Neural progenitor cell (in vitro differentiated cells): ENCODE data around the gene WSCD2. TPM values are rescaled to one million over a fixed set of nuclear protein-coding genes. Genes with fewer than 3 reads are reported as not detected.

Experiments used
- DNase-seq: peaks from one replicate; pipeline ENCODE4 v3.0.0-alpha.2; 2016; ENCODE audit warnings: low spot score
- H2AFZ ChIP-seq: fragments of 200-600 bp; sonication (generic); replicated peaks from 2 replicates; pipeline ENCODE4 v1.6.1; 2016; ENCODE audit warnings: antibody characterized with exemption
- H3F3A ChIP-seq: fragments of 200-600 bp; sonication (generic); 2 replicates; pipeline ENCODE4 v1.6.1; 2016; ENCODE audit warnings: antibody characterized with exemption, low read depth
- H3K27ac ChIP-seq: fragments of 200-600 bp; sonication (generic); 2 replicates; pipeline ENCODE4 v1.5.1; 2016; ENCODE audit warnings: mild to moderate bottlenecking
- H3K27me3 ChIP-seq: fragments of 200-600 bp; sonication (generic); 2 replicates; pipeline ENCODE4 v1.6.1; 2016; ENCODE audit warnings: mild to moderate bottlenecking, moderate library complexity
- H3K36me3 ChIP-seq: fragments of 200-600 bp; sonication (generic); 2 replicates; pipeline ENCODE4 v1.5.1; 2016
- H3K4me1 ChIP-seq: fragments of 200-600 bp; sonication (generic); 2 replicates; pipeline ENCODE4 v1.6.1; 2016; ENCODE audit warnings: mixed run types
- H3K4me2 ChIP-seq: fragments of 200-600 bp; sonication (generic); 2 replicates; pipeline ENCODE4 v1.6.1; 2016
- H3K4me3 ChIP-seq: fragments of 200-600 bp; sonication (generic); 2 replicates; pipeline ENCODE4 v1.5.1; 2016
- H3K79me2 ChIP-seq: fragments of 200-600 bp; sonication (generic); 2 replicates; pipeline ENCODE4 v1.6.1; 2016; ENCODE audit warnings: low read depth
- H3K9ac ChIP-seq: fragments of 200-600 bp; sonication (generic); 2 replicates; pipeline ENCODE4 v1.6.1; 2016
- H3K9me3 ChIP-seq: fragments of 200-600 bp; sonication (generic); 2 replicates; pipeline ENCODE4 v1.5.1; 2016; ENCODE audit warnings: low read depth
- H4K20me1 ChIP-seq: fragments of 200-600 bp; sonication (generic); 2 replicates; pipeline ENCODE4 v1.6.1; 2016; ENCODE audit warnings: low read depth
- H3K27ac Mint-ChIP-seq: 3 replicates; pipeline ENCODE4 v1.8.0; 2021; ENCODE audit warnings: mixed read lengths
- H3K27me3 Mint-ChIP-seq: 2 replicates; pipeline ENCODE4 v1.8.0; 2022; ENCODE audit warnings: low read depth, mild to moderate bottlenecking, inconsistent platforms, moderate library complexity, mixed read lengths; ENCODE audit not compliant: insufficient read depth
- H3K36me3 Mint-ChIP-seq: 3 replicates; pipeline ENCODE4 v1.8.0; 2021; ENCODE audit warnings: mixed read lengths
- H3K4me1 Mint-ChIP-seq: 3 replicates; pipeline ENCODE4 v1.8.0; 2021; ENCODE audit warnings: mixed read lengths
- H3K4me3 Mint-ChIP-seq: 3 replicates; pipeline ENCODE4 v1.8.0; 2021; ENCODE audit warnings: mild to moderate bottlenecking, moderate library complexity, mixed read lengths
- H3K9me3 Mint-ChIP-seq: 3 replicates; pipeline ENCODE4 v1.8.0; 2020; ENCODE audit warnings: mixed read lengths
- EZH2 ChIP-seq: fragments of 200-600 bp; sonication (generic); IDR thresholded peaks from 2 replicates; pipeline ENCODE4 v1.6.1; 2017; ENCODE audit warnings: antibody characterized with exemption, mild to moderate bottlenecking, moderate library complexity
- EZH2phosphoT487 ChIP-seq: fragments of 200-600 bp; sonication (generic); IDR thresholded peaks from 2 replicates; pipeline ENCODE4 v1.6.1; 2017; ENCODE audit warnings: antibody characterized with exemption
- total RNA-seq: library from RNA; depleted of rRNA; stranded (reverse); fragments of >200 nt; gene quantifications from 2 replicates; pipeline ENCODE4 v1.2.3, GENCODE V29; 2015; ENCODE audit warnings: low replicate concordance
- TF ChIP-seq, protein P1 (sequence below): fragments of 200-600 bp; sonication (generic); IDR thresholded peaks from 2 replicates; pipeline ENCODE4 v1.5.1; 2017; ENCODE audit warnings: antibody characterized with exemption, mild to moderate bottlenecking

WSCD2 gene
- total RNA-seq, 1 donor from 2014 or later: 6.6 TPM

DNA sequence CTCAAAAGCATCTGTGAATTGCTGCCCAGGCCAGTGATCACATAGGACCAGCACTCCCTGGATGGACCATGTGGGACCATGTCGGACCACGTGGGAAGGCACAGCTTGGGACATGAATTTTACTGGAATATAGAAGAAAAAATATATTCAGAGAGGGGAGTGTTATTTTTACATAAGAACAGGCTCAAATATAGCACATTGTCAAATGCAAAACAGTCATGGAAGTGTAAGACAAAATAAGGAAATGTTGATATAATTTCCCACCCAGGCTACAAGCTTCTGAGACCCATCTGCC is 141.7 kb downstream of the WSCD2 start:
- Histone ChIP-seq H3K27me3 (no peaks in the 10 kb centered on the region), H3K9ac (no peak overlapping the region), H2AFZ (no peak overlapping the region), H3K4me3 (no peak overlapping the region), H4K20me1 (peaks cover 10% of the 10 kb centered on the region), H3K36me3 (no peaks in the 10 kb centered on the region), H3K4me2 (no peak overlapping the region), H3F3A (no peaks in the 10 kb centered on the region), H3K27ac (no peak overlapping the region), H3K79me2 (no peaks in the 10 kb centered on the region), H3K9me3 (no peaks in the 10 kb centered on the region), H3K4me1 (peaks cover 32% of the 10 kb centered on the region)
- Mint-ChIP-seq H3K36me3 (no peaks in the 10 kb centered on the region), H3K9me3 (peaks cover 20% of the 10 kb centered on the region), H3K27me3 (peaks cover 15% of the 10 kb centered on the region), H3K4me3 (no peak overlapping the region), H3K27ac (peak overlapping the region; percentile 27), H3K4me1 (peaks cover 47% of the 10 kb centered on the region)
- TF ChIP-seq EZH2 (no peak), EZH2phosphoT487 (no peak)
- TF ChIP-seq, protein P1, sequence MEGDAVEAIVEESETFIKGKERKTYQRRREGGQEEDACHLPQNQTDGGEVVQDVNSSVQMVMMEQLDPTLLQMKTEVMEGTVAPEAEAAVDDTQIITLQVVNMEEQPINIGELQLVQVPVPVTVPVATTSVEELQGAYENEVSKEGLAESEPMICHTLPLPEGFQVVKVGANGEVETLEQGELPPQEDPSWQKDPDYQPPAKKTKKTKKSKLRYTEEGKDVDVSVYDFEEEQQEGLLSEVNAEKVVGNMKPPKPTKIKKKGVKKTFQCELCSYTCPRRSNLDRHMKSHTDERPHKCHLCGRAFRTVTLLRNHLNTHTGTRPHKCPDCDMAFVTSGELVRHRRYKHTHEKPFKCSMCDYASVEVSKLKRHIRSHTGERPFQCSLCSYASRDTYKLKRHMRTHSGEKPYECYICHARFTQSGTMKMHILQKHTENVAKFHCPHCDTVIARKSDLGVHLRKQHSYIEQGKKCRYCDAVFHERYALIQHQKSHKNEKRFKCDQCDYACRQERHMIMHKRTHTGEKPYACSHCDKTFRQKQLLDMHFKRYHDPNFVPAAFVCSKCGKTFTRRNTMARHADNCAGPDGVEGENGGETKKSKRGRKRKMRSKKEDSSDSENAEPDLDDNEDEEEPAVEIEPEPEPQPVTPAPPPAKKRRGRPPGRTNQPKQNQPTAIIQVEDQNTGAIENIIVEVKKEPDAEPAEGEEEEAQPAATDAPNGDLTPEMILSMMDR: no peak
- DNase-seq: no peak

DNA sequence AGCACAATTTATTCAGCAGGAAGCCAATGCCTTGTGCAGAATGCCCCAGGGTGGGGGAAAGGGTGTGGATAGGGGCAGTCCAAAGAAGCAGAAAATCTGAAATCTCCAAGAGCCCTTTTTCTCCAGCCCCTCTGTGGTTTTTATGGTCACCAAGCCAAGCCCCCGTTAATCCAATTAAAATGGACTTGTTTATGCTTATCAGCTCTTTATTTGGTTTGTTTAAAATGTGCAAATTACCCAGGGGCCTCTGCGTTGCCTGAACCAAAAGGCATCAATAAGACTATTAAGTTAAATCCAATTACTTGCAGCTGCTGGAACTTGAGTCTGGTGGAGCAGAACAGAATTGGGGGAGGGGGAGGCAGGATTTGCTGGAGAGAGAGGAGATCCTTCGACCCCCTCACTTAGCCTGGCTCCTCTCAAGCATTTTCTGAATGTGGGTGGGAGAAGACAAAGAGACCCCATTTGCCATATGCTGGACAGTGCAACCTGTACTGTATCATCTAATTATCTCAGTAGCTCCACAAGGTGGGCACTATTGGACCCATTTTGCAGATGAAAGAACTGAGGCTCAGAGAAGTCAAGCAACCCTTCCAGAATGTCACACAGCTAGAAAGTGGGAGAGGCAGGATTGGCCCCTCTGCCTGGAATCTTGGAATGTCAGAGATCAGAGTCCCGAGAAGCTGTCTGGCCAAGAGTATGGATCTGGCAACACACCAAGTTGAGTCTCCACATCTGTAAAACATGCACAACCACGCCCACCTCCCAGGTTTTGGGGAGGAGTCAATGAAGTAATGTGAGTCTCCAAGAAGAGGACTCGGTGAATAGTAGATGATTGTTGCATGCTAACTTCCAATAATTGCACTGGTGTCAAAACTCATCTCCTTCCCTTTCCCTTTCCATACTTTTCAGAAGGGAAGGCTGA is 143.1 kb downstream of the WSCD2 start:
- H3K4me3 ChIP-seq: no peak overlapping the region
- Mint-ChIP-seq H3K4me1 (peaks cover 47% of the 10 kb centered on the region), H3K27ac (no peak overlapping the region), H3K36me3 (no peaks in the 10 kb centered on the region), H3K9me3 (peaks cover 17% of the 10 kb centered on the region), H3K27me3 (peaks cover 15% of the 10 kb centered on the region), H3K4me3 (peak overlapping the region; percentile 72)
- no peaks in the 10 kb centered on the region for H3F3A ChIP-seq
- H3K27me3 ChIP-seq: no peaks in the 10 kb centered on the region
- H3K36me3 ChIP-seq: no peaks in the 10 kb centered on the region
- no peaks in the 10 kb centered on the region for H3K9me3 ChIP-seq
- H3K4me2 ChIP-seq: peak overlapping the region; percentile 44
- H4K20me1 ChIP-seq: peaks cover 10% of the 10 kb centered on the region
- no peak overlapping the region for H2AFZ ChIP-seq
- H3K9ac ChIP-seq: no peak overlapping the region
- no peak overlapping the region for H3K27ac ChIP-seq
- peaks cover 32% of the 10 kb centered on the region for H3K4me1 ChIP-seq
- H3K79me2 ChIP-seq: no peaks in the 10 kb centered on the region
- TF ChIP-seq EZH2 (no peak), EZH2phosphoT487 (peak; percentile 91)
- TF ChIP-seq, protein P1: no peak
- peak; percentile 71 for DNase-seq

DNA sequence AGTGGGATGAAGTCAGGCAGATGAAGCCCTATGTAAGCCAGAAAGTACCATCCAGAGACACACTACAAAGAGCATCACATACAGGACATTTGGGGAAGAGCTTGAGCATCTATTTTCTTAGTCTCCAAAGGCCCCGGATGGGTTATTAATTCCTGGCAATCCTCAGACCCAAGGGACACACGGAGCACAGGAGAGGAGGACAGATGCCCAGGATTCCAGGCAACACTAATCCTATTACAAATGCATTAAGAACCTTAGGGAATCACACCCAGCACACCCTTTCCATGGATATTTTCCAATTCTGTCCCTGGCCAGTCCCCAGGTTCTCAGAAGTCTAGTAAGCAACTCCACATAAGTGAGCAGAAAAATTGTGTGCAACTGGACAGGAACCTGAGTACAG is 144.1 kb downstream of the WSCD2 start:
- no peak for TF ChIP-seq EZH2phosphoT487
- TF ChIP-seq, protein P1: no peak
- TF ChIP-seq EZH2: no peak
- Mint-ChIP-seq H3K27ac (no peak overlapping the region), H3K27me3 (peaks cover 11% of the 10 kb centered on the region)

More for the DNA sequence above, 144.1 kb downstream of the WSCD2 start:
- peak overlapping the region; percentile 16 for H3K4me3 Mint-ChIP-seq
- H3K4me1 Mint-ChIP-seq: peaks cover 47% of the 10 kb centered on the region
- no peaks in the 10 kb centered on the region for H3K36me3 Mint-ChIP-seq
- no peak overlapping the region for H2AFZ ChIP-seq
- no peaks in the 10 kb centered on the region for H3K27me3 ChIP-seq
- no peak overlapping the region for H3K27ac ChIP-seq
- H3K9me3 Mint-ChIP-seq: peaks cover 13% of the 10 kb centered on the region
- no peaks in the 10 kb centered on the region for H3K9me3 ChIP-seq
- H3K4me2 ChIP-seq: no peak overlapping the region
- no peak overlapping the region for H3K4me3 ChIP-seq
- DNase-seq: no peak
- peaks cover 32% of the 10 kb centered on the region for H3K4me1 ChIP-seq
- H3K36me3 ChIP-seq: no peaks in the 10 kb centered on the region
- no peak overlapping the region for H3K9ac ChIP-seq
- H3K79me2 ChIP-seq: no peaks in the 10 kb centered on the region
- H3F3A ChIP-seq: no peaks in the 10 kb centered on the region
- H4K20me1 ChIP-seq: peaks cover 10% of the 10 kb centered on the region
